Head of caudate nucleus (tissue), 42 donors: ENCODE measurements around the gene ASB5.

ENCODE experiments used
- DNase-seq, 42 donors: peaks; one replicate each; pipeline versions ENCODE4 v3.0.0 to v3.0.0-alpha.2; 2020 to 2021; ENCODE audit warnings: mixed read lengths in 7 of 42
- intact Hi-C: fragments of 100-400 bp; cut with DNase I; formaldehyde crosslinking; loops from one replicate; pipeline ENCODE4 v1.15.0; 2022

Gene ASB5

GRCh38 chr4:176187624-176188023 is 81.4 kb downstream of the ASB5 start:
- intact Hi-C loops = no loop called here
- DNase-seq = peak in 1 of 42 donors; percentile 25

- intact Hi-C loops = no loop called here
- no peak for DNase-seq
Measured at GRCh38 chr4:176186671-176187395, 82.2 kb downstream of the ASB5 start.

- no peak for DNase-seq
- intact Hi-C loops = no loop called here
Measured at GRCh38 chr4:176186067-176186466, 83.0 kb downstream of the ASB5 start.

GRCh38 chr4:176185051-176185450 is 84.0 kb downstream of the ASB5 start:
- intact Hi-C loops = no loop called here
- no peak for DNase-seq
